Keratinocyte (primary cell): Measurements from ENCODE around the gene MAP2K4. TPM values are rescaled to one million over a fixed set of nuclear protein-coding genes. Genes with fewer than 3 reads are reported as not detected.

ENCODE experiments used
- DNase-seq: peaks from one replicate; pipeline ENCODE4 v3.0.0-alpha.2; 2011; ENCODE audit warnings: low read depth, missing footprints, low spot score
- FAIRE-seq: peaks from 2 replicates; lab custom pipeline; 2011; peaks lifted over from hg19 to GRCh38; lab: Jason Lieb, UNC
- H2AFZ ChIP-seq: 2 replicates; pipeline ENCODE4 v1.6.0; 2012; ENCODE audit warnings: low read length, control low read depth, inconsistent platforms; ENCODE audit not compliant: control insufficient read depth
- H3K27ac ChIP-seq: 2 replicates; pipeline ENCODE4 v1.5.1; 2011; ENCODE audit warnings: low read length; ENCODE audit not compliant: control insufficient read depth, insufficient read depth
- H3K27me3 ChIP-seq: 3 replicates; pipeline ENCODE4 v1.6.0; 2011; ENCODE audit warnings: low read length; ENCODE audit not compliant: control insufficient read depth, insufficient read depth; ENCODE audit errors: extremely low read depth
- H3K36me3 ChIP-seq, 2 experiments: 2 replicates in 1 of 2; 3 replicates in 1 of 2; pipeline ENCODE4 v1.5.1; 2011; ENCODE audit warnings: low read length in 2 of 2, mild to moderate bottlenecking in 1 of 2; ENCODE audit not compliant: control insufficient read depth in 2 of 2, insufficient read depth in 2 of 2; ENCODE audit errors: extremely low read depth in 1 of 2
- H3K4me1 ChIP-seq: 3 replicates; pipeline ENCODE4 v1.5.1; 2011; ENCODE audit warnings: low read length; ENCODE audit not compliant: control insufficient read depth, insufficient read depth; ENCODE audit errors: extremely low read depth
- H3K4me2 ChIP-seq: 3 replicates; pipeline ENCODE4 v1.6.0; 2011; ENCODE audit warnings: low read depth, low read length; ENCODE audit not compliant: control insufficient read depth, insufficient read depth; ENCODE audit errors: extremely low read depth
- H3K4me3 ChIP-seq, 3 experiments: fragments of 200-600 bp in 1 of 3; sonication (generic) in 1 of 3; 2 replicates in 2 of 3; 3 replicates in 1 of 3; pipeline ENCODE4 v1.5.1; 2011 to 2016; ENCODE audit warnings: low read length in 3 of 3, mild to moderate bottlenecking in 3 of 3, control low read depth in 2 of 3, inconsistent platforms in 1 of 3, low read depth in 1 of 3, mixed read lengths in 1 of 3, mixed run types in 1 of 3, moderate library complexity in 1 of 3; ENCODE audit not compliant: control insufficient read depth in 2 of 3, insufficient read depth in 2 of 3; ENCODE audit errors: extremely low read depth in 1 of 3
- H3K79me2 ChIP-seq: 2 replicates; pipeline ENCODE4 v1.6.0; 2012; ENCODE audit warnings: low read length; ENCODE audit not compliant: control insufficient read depth, insufficient read depth
- H3K9ac ChIP-seq: 3 replicates; pipeline ENCODE4 v1.6.0; 2011; ENCODE audit warnings: low read length; ENCODE audit not compliant: control insufficient read depth, insufficient read depth; ENCODE audit errors: extremely low read depth
- H3K9me1 ChIP-seq: 3 replicates; pipeline ENCODE4 v1.6.0; 2011; ENCODE audit warnings: low read length; ENCODE audit not compliant: control insufficient read depth, insufficient read depth; ENCODE audit errors: extremely low read depth
- H3K9me3 ChIP-seq: 2 replicates; pipeline ENCODE4 v1.5.1; 2012; ENCODE audit warnings: low read depth, low read length; ENCODE audit not compliant: control insufficient read depth
- H4K20me1 ChIP-seq: 3 replicates; pipeline ENCODE4 v1.6.0; 2011; ENCODE audit warnings: low read length; ENCODE audit not compliant: control insufficient read depth, insufficient read depth; ENCODE audit errors: extremely low read depth
- EZH2 ChIP-seq: IDR thresholded peaks from one replicate; pipeline ENCODE4 v1.6.1; 2012; ENCODE audit warnings: inconsistent platforms, mild to moderate bottlenecking, low read length, moderate library complexity
- dilution Hi-C: fragments of 300-500 bp; cut with MboI; formaldehyde crosslinking; loops from one replicate; pipeline ENCODE4 v1.7.0; 2020; ENCODE audit warnings: low sequenced_read_pairs; ENCODE audit not compliant: extremely low pct_ligation_motif_present
- polyA plus RNA-seq, 5 experiments: library from polyadenylated mRNA; depleted of rRNA in 3 of 5; stranded (reverse) in 3 of 5; stranded (forward) in 1 of 5; unstranded in 1 of 5; fragments of >200 nt; gene quantifications; 1 replicate in 1 of 5; 2 replicates in 3 of 5; 3 replicates in 1 of 5; pipeline versions ENCODE4 v1.2.1 to v1.2.3, GENCODE V29; 2011 to 2012; ENCODE audit warnings: missing spikeins in 2 of 5, low read depth in 1 of 5, low replicate concordance in 1 of 5
- TF ChIP-seq, protein P1 (sequence below), 3 experiments: IDR thresholded peaks in 1 of 3; conservative IDR thresholded peaks in 1 of 3; optimal IDR thresholded peaks in 1 of 3; 2 replicates in 2 of 3; 3 replicates in 1 of 3; pipeline versions ENCODE3 to v1.5.1; 2011; ENCODE audit warnings: low read length in 3 of 3, mild to moderate bottlenecking in 3 of 3, moderate library complexity in 2 of 3, control low read depth in 1 of 3, inconsistent platforms in 1 of 3; ENCODE audit not compliant: insufficient read depth in 2 of 3; ENCODE audit errors: extremely low read depth in 1 of 3

MAP2K4 gene
- polyA plus RNA-seq, 1 donor (not counting 4 experiments of a cell fraction or from before 2014, with no cell fraction given): 37.3 TPM

DNA sequence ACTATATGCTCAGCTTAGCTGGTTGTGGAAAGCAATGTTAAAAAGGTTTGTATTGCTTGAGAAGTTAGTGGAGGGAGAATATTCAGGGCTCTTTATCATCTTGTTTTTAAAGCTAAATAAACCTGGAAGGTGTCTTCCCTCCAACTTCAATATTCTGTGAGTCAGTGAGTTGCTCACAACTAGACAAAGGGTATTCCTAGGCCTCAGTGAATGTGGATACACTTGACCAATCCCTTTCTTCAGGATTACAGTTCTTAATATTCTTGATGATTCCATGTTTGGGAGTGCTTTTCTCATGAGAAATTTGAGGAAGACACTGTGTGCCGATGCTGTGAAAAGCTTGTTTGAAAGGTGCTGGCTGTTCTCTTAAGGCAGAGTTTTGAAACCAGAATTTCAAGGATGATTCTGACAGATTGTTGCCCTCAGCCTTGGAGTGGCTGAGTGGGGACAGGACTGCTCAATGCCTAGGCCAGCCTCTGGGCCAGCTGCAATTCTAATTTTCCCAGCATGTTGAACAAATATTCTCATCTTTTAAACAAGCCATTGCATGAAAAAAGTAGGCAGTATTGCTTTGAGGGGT is 30.1 kb downstream of the MAP2K4 start:
- FAIRE-seq (peak; percentile 69), DNase-seq (no peak)
- Histone ChIP-seq H3K9ac (no peak overlapping the region), H3K79me2 (peaks cover 84% of the 10 kb centered on the region), H3K9me3 (no peaks in the 10 kb centered on the region), H3K27ac (no peak overlapping the region), H3K4me2 (no peak overlapping the region), H4K20me1 (peaks cover 12% of the 10 kb centered on the region), H3K4me3 (no peak overlapping the region), H3K36me3 (no peaks in the 10 kb centered on the region), H3K27me3 (no peaks in the 10 kb centered on the region), H3K9me1 (peaks cover 2% of the 10 kb centered on the region), H3K4me1 (peaks cover 24% of the 10 kb centered on the region), H2AFZ (no peak overlapping the region)
- dilution Hi-C loops: no loop called here
- TF ChIP-seq, protein P1, sequence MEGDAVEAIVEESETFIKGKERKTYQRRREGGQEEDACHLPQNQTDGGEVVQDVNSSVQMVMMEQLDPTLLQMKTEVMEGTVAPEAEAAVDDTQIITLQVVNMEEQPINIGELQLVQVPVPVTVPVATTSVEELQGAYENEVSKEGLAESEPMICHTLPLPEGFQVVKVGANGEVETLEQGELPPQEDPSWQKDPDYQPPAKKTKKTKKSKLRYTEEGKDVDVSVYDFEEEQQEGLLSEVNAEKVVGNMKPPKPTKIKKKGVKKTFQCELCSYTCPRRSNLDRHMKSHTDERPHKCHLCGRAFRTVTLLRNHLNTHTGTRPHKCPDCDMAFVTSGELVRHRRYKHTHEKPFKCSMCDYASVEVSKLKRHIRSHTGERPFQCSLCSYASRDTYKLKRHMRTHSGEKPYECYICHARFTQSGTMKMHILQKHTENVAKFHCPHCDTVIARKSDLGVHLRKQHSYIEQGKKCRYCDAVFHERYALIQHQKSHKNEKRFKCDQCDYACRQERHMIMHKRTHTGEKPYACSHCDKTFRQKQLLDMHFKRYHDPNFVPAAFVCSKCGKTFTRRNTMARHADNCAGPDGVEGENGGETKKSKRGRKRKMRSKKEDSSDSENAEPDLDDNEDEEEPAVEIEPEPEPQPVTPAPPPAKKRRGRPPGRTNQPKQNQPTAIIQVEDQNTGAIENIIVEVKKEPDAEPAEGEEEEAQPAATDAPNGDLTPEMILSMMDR (optimal IDR thresholded peaks at IDR 0.05 in 1 of 3, IDR thresholded peaks at IDR 0.05 in 1 of 3, conservative IDR thresholded peaks at IDR 0.05 in 1 of 3; ENCODE audit: extremely low read depth in 1 of 3, insufficient read depth in 2 of 3, low read length in 3 of 3): no peak
- no peak for TF ChIP-seq EZH2

DNA sequence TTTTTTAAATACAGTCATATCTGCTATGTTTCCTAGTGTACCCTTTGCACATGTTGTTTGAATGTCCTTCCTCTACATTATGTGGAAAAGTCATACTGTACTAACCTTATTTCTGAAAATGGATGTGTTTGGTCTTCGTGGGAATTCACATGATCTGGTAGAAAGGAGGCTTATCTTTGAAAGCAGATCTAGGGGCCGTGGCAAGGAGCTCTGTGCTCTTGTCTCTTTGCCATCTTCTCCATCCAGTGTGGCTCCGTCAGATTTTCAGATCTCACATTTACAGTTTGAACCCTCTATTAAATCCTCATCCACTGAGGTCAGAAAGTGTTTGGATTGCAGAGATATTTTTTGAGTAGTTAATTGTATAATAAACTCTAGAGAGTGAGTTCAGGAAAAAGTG is 32.9 kb downstream of the MAP2K4 start:
- TF ChIP-seq, protein P1 (optimal IDR thresholded peaks at IDR 0.05 in 1 of 3, IDR thresholded peaks at IDR 0.05 in 1 of 3, conservative IDR thresholded peaks at IDR 0.05 in 1 of 3; ENCODE audit: extremely low read depth in 1 of 3, insufficient read depth in 2 of 3, low read length in 3 of 3): no peak
- TF ChIP-seq EZH2: no peak
- peaks cover 61% of the 10 kb centered on the region for H3K79me2 ChIP-seq
- no peaks in the 10 kb centered on the region for H3K27me3 ChIP-seq
- H3K9me1 ChIP-seq: no peaks in the 10 kb centered on the region
- H3K4me1 ChIP-seq: peaks cover 7% of the 10 kb centered on the region
- dilution Hi-C loops: no loop called here
- FAIRE-seq (peak; percentile 26), DNase-seq (no peak)
- H3K4me3 ChIP-seq: no peak overlapping the region
- H2AFZ ChIP-seq: no peak overlapping the region
- H4K20me1 ChIP-seq: peaks cover 10% of the 10 kb centered on the region
- no peaks in the 10 kb centered on the region for H3K9me3 ChIP-seq
- no peak overlapping the region for H3K27ac ChIP-seq
- no peaks in the 10 kb centered on the region for H3K36me3 ChIP-seq
- H3K9ac ChIP-seq: no peak overlapping the region
- H3K4me2 ChIP-seq: peak overlapping the region; percentile 13
